GM23338 (cell line): Measurements from ENCODE around the gene CADPS2.

Experiments
- CREB1 ChIP-seq: fragments of 250-450 bp; sonication (Bioruptor Pico); IDR thresholded peaks from 2 replicates; pipeline ENCODE4 v1.5.0; 2020; ENCODE audit warnings: low read depth, mild to moderate bottlenecking, moderate library complexity
- CTCF ChIP-seq, 2 experiments: fragments of 200-600 bp in 1 of 2; sonication (generic) in 1 of 2; conservative IDR thresholded peaks; 2 replicates each; pipeline versions ENCODE4 v1.5.1 to v1.6.1; 2016 to 2017; ENCODE audit warnings: antibody characterized with exemption in 2 of 2, low read depth in 2 of 2, mild to moderate bottlenecking in 2 of 2, moderate library complexity in 1 of 2
- EZH2 ChIP-seq: fragments of 200-600 bp; sonication (generic); IDR thresholded peaks from one replicate; pipeline ENCODE4 v1.8.0; 2017; ENCODE audit warnings: antibody characterized with exemption, mild to moderate bottlenecking, low read depth; ENCODE audit not compliant: unreplicated experiment
- EZH2phosphoT487 ChIP-seq: fragments of 200-600 bp; sonication (generic); IDR thresholded peaks from one replicate; pipeline ENCODE4 v1.8.1; 2018; ENCODE audit warnings: antibody characterized with exemption; ENCODE audit not compliant: unreplicated experiment
- NANOG ChIP-seq: IDR thresholded peaks from 2 replicates; pipeline ENCODE4 v1.6.1; 2016; ENCODE audit warnings: antibody characterized with exemption, borderline replicate concordance
- POLR2AphosphoS5 ChIP-seq: IDR thresholded peaks from 2 replicates; pipeline ENCODE4 v1.6.1; 2016; ENCODE audit warnings: antibody characterized with exemption, low read depth
- REST ChIP-seq: IDR thresholded peaks from one replicate; pipeline ENCODE4 v1.6.1; 2018; ENCODE audit warnings: antibody characterized with exemption; ENCODE audit not compliant: unreplicated experiment
- STAT1 ChIP-seq: IDR thresholded peaks from one replicate; pipeline ENCODE4 v1.6.1; 2016; ENCODE audit warnings: antibody characterized with exemption; ENCODE audit not compliant: unreplicated experiment
- ZNF114 ChIP-seq: fragments of 250-450 bp; sonication (Bioruptor Pico); IDR thresholded peaks from 2 replicates; pipeline ENCODE4 v1.5.0; 2020; ENCODE audit warnings: mild to moderate bottlenecking, moderate library complexity
- ZNF331 ChIP-seq: fragments of 250-450 bp; sonication (Bioruptor Pico); IDR thresholded peaks from 2 replicates; pipeline ENCODE4 v1.5.0; 2020; ENCODE audit warnings: low read depth, mild to moderate bottlenecking, moderate library complexity

GRCh38 chr7:122337011-122337410, 549.2 kb downstream of the CADPS2 start:
- TF ChIP-seq POLR2AphosphoS5, result no peak
- no peak for TF ChIP-seq CTCF (conservative IDR thresholded peaks at IDR 0.05; ENCODE audit: low read depth in 2 of 2)
- TF ChIP-seq EZH2phosphoT487, result no peak
- no peak for TF ChIP-seq CREB1 (CRISPR knock-in tag)
- TF ChIP-seq REST, result no peak
- TF ChIP-seq NANOG, result no peak
- TF ChIP-seq ZNF114 (CRISPR knock-in tag), result no peak
- no peak for TF ChIP-seq EZH2
- no peak for TF ChIP-seq STAT1
- TF ChIP-seq ZNF331, result no peak
